NCI-H2107 treated with DMSO at 0.1 percent for 48 hours (cell line): ENCODE measurements around the gene WASHC4.

ENCODE experiments used
- DNase-seq: peaks from one replicate; lab custom pipeline; 2025; ENCODE audit not compliant: unreplicated experiment; lab: John Stamatoyannopoulos, UW

Gene WASHC4

GRCh38 chr12:105107494-105108371 lies at the start of gene WASHC4:
TSS of gene WASHC4 (plus strand) at chr12:105107731. CDS start at chr12:105107801, 70 bp downstream.
- peak; percentile 83 for DNase-seq

- no peak for DNase-seq
Observed at GRCh38 chr12:105060715-105061378, 46.7 kb upstream of the WASHC4 start.

- peak; percentile 11 for DNase-seq
Observed at GRCh38 chr12:105064564-105065178, 42.9 kb upstream of the WASHC4 start.

GRCh38 chr12:105067511-105068031 lies 40.0 kb upstream of the WASHC4 start:
- peak; percentile 83 for DNase-seq

- no peak for DNase-seq
Observed at GRCh38 chr12:105069936-105070702, 37.4 kb upstream of the WASHC4 start.

- no peak for DNase-seq
Observed at GRCh38 chr12:105071981-105072380, 35.5 kb upstream of the WASHC4 start.

- no peak for DNase-seq
Observed at GRCh38 chr12:105072888-105073488, 34.5 kb upstream of the WASHC4 start.

GRCh38 chr12:105076098-105076497 lies 31.4 kb upstream of the WASHC4 start:
- DNase-seq: no peak

- DNase-seq: no peak
Observed at GRCh38 chr12:105076913-105077312, 30.6 kb upstream of the WASHC4 start.

GRCh38 chr12:105077435-105077834 lies 30.1 kb upstream of the WASHC4 start:
- no peak for DNase-seq

- DNase-seq: peak; percentile 56
Observed at GRCh38 chr12:105078712-105079570, 28.6 kb upstream of the WASHC4 start.

- no peak for DNase-seq
Observed at GRCh38 chr12:105083031-105083430, 24.5 kb upstream of the WASHC4 start.

- peak; percentile 32 for DNase-seq
Observed at GRCh38 chr12:105083551-105084105, 23.9 kb upstream of the WASHC4 start.

- DNase-seq: no peak
Observed at GRCh38 chr12:105084251-105085250, 23.0 kb upstream of the WASHC4 start, which contains the start of gene ALDH1L2. TSS of gene ALDH1L2 (minus strand) at chr12:105084458. CDS start at chr12:105084436, 22 bp downstream.

- DNase-seq: no peak
Observed at GRCh38 chr12:105085501-105085900, 22.0 kb upstream of the WASHC4 start.

GRCh38 chr12:105089817-105090216 lies 17.7 kb upstream of the WASHC4 start:
- DNase-seq: no peak

GRCh38 chr12:105090361-105090760 lies 17.2 kb upstream of the WASHC4 start:
- DNase-seq: no peak
